D721Med (cell line): ENCODE results near the gene NLRX1.
"Not testable (repeated sequence)": the region's sequence is repeated elsewhere in the genome, so short reads cannot be mapped to it uniquely, and the experiment has no call there.

Experiments used
- DNase-seq: peaks from one replicate; pipeline ENCODE4 v3.0.0; 2011; ENCODE audit warnings: low spot score; ENCODE audit not compliant: insufficient read length
- FAIRE-seq: peaks from 2 replicates; lab custom pipeline; 2011; peaks lifted over from hg19 to GRCh38; lab: Jason Lieb, UNC
- CTCF ChIP-seq: IDR thresholded peaks from 2 replicates; pipeline ENCODE4 v1.5.1; 2012; ENCODE audit warnings: mild to moderate bottlenecking, control low read depth; ENCODE audit not compliant: insufficient read depth; ENCODE audit errors: missing control alignments

Gene NLRX1

GRCh38 chr11:119209186-119209585, 40.7 kb downstream of the NLRX1 start:
- no peak for FAIRE-seq
- DNase-seq, result no peak
- no peak for TF ChIP-seq CTCF

- DNase-seq (no peak), FAIRE-seq (no peak)
- no peak for TF ChIP-seq CTCF
Observed at GRCh38 chr11:119210050-119210449, 41.5 kb downstream of the NLRX1 start.

GRCh38 chr11:119218141-119218878, 49.8 kb downstream of the NLRX1 start:
- DNase-seq, result no peak
- no peak for FAIRE-seq
- no peak for TF ChIP-seq CTCF

GRCh38 chr11:119222308-119222707, 53.8 kb downstream of the NLRX1 start:
- FAIRE-seq, result no peak
- no peak for TF ChIP-seq CTCF
- no peak for DNase-seq

- FAIRE-seq (no peak), DNase-seq (no peak)
- TF ChIP-seq CTCF, result no peak
Observed at GRCh38 chr11:119222891-119223290, 54.4 kb downstream of the NLRX1 start.

- FAIRE-seq (no peak), DNase-seq (no peak)
- TF ChIP-seq CTCF, result no peak
Observed at GRCh38 chr11:119223856-119224255, 55.3 kb downstream of the NLRX1 start.

- DNase-seq, FAIRE-seq: not testable (repeated sequence)
Observed at GRCh38 chr11:119228535-119229287, 60.2 kb downstream of the NLRX1 start.
